Cardiac fibroblast (primary cell): ENCODE data around the gene SYNE2.

ENCODE experiments used
- DNase-seq, 2 donors: peaks; one replicate each; pipeline versions ENCODE4 v3.0.0 to v3.0.0-alpha.2; 2010; ENCODE audit warnings: low read depth in 2 of 2
- H3K4me3 ChIP-seq, 2 donors: replicated peaks in 1 of 2; 1 replicate in 1 of 2; 2 replicates in 1 of 2; pipeline ENCODE4 v1.5.1; 2011; ENCODE audit warnings: low read depth in 2 of 2, low read length in 2 of 2, mild to moderate bottlenecking in 2 of 2, moderate library complexity in 1 of 2
- TF ChIP-seq, protein P1 (sequence below): IDR thresholded peaks from one replicate; pipeline ENCODE4 v1.5.1; 2011; ENCODE audit warnings: low read depth, mild to moderate bottlenecking, low read length, inconsistent platforms

SYNE2 gene

DNA sequence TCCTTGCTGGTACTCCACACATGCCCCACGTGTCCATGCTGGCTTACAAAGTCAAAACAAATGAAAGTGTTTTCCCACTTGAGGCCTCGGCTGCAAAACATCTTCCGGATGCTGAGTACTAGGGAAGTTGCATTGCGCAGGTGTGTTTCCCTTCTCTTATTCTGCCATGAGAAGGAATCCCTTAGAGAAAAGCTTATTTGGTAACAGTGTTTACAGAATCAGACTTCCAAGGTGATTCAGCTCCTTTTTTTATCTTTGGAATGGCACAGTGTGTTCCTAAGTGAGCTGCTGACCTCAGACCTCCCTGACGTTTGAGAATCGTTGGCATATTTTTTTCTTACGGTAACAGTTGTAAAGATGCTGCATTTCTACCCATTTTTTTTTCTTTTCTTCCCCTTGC lies 230.0 kb downstream of the SYNE2 start:
- peak; percentile 91 to 97 for DNase-seq
- TF ChIP-seq, protein P1, sequence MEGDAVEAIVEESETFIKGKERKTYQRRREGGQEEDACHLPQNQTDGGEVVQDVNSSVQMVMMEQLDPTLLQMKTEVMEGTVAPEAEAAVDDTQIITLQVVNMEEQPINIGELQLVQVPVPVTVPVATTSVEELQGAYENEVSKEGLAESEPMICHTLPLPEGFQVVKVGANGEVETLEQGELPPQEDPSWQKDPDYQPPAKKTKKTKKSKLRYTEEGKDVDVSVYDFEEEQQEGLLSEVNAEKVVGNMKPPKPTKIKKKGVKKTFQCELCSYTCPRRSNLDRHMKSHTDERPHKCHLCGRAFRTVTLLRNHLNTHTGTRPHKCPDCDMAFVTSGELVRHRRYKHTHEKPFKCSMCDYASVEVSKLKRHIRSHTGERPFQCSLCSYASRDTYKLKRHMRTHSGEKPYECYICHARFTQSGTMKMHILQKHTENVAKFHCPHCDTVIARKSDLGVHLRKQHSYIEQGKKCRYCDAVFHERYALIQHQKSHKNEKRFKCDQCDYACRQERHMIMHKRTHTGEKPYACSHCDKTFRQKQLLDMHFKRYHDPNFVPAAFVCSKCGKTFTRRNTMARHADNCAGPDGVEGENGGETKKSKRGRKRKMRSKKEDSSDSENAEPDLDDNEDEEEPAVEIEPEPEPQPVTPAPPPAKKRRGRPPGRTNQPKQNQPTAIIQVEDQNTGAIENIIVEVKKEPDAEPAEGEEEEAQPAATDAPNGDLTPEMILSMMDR: no peak
- H3K4me3 ChIP-seq: no peak overlapping the region

DNA sequence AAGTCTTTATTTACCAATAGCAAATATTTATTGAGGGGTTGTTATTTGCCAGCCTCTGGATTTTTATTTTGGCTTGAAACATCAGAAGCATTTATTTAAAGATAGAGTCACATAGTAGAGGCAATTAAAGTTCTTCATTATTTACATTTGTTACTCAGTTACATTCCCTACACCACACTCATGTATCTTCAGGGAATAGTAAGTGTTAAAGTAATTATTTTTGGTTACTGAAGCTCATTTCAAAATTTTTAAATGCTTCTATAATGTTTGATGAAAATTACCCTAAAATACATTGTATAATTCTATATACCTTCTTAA lies 235.8 kb downstream of the SYNE2 start:
- TF ChIP-seq, protein P1: no peak
- no peak for DNase-seq
- no peak overlapping the region for H3K4me3 ChIP-seq

DNA sequence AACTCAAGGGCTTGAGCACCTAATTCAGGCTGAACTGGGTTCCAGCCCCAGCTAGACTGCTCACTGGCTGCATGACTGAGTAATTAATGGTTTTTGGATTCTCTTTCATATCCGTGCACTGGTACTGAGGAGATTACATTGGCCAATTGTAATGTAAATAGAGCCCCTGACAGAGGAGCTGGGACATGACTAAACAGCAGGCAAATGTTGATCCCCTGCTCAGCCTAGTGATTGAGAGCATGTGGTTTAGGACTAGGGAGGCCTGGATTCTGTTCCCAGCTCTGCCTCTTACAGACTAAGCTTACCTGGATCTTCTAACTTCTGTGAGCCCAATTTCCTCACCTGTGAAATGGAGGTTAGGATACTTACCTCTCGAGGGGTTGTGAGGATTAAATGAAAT lies 237.1 kb downstream of the SYNE2 start:
- TF ChIP-seq, protein P1: no peak
- no peak for DNase-seq
- H3K4me3 ChIP-seq: no peak overlapping the region

DNA sequence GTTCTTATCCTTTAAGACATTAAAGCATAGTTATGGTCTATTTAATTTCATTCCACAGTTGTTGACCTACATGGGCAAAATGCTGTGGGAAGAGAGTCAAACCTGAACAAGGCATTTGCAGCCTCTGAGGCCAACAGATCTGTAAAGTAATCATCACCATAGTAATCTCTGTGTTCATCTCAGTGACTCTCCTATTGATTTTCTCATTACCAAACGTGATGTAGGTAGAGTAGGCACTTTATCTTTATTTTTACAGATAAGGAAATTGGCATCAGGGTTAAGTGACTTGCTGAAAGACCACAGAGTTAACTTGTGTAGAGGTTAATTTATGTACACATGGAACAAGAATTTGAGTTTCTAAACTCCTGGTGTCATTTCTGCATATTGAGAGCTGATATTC lies 238.4 kb downstream of the SYNE2 start:
- TF ChIP-seq, protein P1: no peak
- H3K4me3 ChIP-seq: no peak overlapping the region
- DNase-seq: no peak

DNA sequence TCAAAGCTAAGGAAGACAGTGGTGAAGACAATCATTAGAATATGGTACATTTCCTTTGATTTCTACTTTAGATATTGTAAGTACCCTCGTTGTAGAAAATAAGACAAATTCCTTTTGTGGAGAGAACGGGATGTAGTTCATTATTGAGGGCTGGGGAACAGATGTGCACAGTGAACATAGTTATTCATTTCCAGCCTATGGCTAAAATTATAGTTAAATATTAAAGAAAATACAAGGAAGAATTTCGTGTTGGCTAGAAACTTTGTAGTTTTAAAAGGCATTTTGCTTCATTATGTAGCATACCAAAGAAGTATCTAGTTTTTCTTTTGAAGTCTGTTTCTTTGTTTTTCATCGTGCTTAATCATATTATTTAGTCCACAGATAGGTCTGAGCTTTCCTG lies 239.5 kb downstream of the SYNE2 start:
- H3K4me3 ChIP-seq: no peak overlapping the region
- TF ChIP-seq, protein P1: no peak
- DNase-seq: no peak

DNA sequence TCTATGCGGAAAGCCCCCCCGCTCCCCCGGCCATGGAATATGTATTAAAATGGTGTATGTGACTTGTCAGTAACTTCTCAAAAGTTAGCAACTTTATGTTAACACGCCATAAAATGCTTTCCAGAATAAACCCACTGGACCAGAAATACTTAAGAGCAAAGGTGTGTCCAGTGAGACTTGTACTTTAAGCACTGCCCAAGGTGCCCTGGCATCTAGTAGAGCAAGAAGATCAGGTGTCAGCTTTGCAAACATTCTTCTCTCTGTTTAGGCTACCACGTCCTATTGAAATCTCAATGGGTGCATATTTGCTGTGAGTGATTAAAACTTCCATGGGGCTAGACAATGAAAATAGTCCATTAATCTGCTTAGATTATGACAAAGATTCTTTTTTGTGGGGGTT lies 240.1 kb downstream of the SYNE2 start:
- TF ChIP-seq, protein P1: no peak
- H3K4me3 ChIP-seq: no peak overlapping the region
- DNase-seq: no peak

DNA sequence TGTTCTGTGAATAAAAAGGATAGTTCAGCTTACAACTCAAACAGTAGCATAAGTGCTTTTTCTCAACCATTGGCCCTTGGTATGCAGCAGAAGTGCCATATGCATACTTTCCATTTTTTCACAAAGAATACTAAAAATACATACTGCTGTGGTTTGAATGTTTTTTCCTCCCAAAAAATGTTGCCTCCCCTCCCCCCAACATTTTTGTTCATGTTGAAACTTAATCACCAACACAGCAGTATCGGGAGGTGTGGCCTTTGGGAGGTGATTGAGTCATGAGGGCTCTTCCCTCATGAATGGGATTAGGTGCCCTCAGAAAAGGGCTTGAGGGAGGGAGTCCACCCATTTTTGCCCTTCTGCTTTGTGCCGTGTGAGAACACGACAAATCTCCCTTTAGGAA lies 242.8 kb downstream of the SYNE2 start:
- H3K4me3 ChIP-seq: no peak overlapping the region
- TF ChIP-seq, protein P1: no peak
- DNase-seq: peak; percentile 51 to 74
